Upper lobe of left lung (tissue), 4 donors: ENCODE data around the gene RFTN1.

Experiments
- EP300 ChIP-seq, 4 donors: sonication (generic); formaldehyde crosslinking; IDR thresholded peaks; one replicate each; pipeline ENCODE4 v1.5.1; 2017; ENCODE audit warnings: antibody characterized with exemption in 4 of 4, control low read depth in 2 of 4
- POLR2A ChIP-seq, 4 donors: fragments of 450-650 bp; IDR thresholded peaks; one replicate each; pipeline ENCODE4 v1.5.1; 2016 to 2017; ENCODE audit warnings: antibody characterized with exemption in 4 of 4, mild to moderate bottlenecking in 2 of 4
- TF ChIP-seq, protein P1 (sequence below), 6 experiments: fragments of 450-650 bp in 4 of 6; fragments of 200-600 bp in 2 of 6; sonication (generic) in 2 of 6; IDR thresholded peaks; one replicate each; pipeline ENCODE4 v1.5.1; 2016 to 2019; ENCODE audit warnings: antibody characterized with exemption in 6 of 6

DNA sequence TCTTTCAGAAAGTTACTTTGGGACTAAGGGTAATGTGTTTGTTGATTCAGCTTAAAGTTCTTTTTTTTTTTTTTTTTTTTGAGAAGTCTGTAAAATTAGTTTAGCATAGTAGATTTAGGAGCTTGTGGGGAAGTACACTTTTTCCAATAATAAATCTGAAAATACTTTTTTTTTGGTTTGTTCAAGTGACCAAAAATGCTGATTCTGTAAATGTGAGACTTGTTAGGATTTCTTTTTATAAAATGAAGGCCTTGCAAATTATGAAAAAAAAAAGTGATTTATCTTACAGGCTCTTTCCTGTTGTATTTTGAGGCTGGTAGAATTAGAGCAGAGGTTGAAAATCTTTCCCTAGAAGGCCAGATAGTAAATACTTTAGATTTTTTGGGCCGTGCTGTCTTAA is 240.9 kb downstream of the RFTN1 start:
- TF ChIP-seq, protein P1, sequence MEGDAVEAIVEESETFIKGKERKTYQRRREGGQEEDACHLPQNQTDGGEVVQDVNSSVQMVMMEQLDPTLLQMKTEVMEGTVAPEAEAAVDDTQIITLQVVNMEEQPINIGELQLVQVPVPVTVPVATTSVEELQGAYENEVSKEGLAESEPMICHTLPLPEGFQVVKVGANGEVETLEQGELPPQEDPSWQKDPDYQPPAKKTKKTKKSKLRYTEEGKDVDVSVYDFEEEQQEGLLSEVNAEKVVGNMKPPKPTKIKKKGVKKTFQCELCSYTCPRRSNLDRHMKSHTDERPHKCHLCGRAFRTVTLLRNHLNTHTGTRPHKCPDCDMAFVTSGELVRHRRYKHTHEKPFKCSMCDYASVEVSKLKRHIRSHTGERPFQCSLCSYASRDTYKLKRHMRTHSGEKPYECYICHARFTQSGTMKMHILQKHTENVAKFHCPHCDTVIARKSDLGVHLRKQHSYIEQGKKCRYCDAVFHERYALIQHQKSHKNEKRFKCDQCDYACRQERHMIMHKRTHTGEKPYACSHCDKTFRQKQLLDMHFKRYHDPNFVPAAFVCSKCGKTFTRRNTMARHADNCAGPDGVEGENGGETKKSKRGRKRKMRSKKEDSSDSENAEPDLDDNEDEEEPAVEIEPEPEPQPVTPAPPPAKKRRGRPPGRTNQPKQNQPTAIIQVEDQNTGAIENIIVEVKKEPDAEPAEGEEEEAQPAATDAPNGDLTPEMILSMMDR (IDR thresholded peaks at IDR 0.05), result no peak
- TF ChIP-seq EP300 (IDR thresholded peaks at IDR 0.05) (no peak), POLR2A (IDR thresholded peaks at IDR 0.05) (no peak)
